GM21515 (cell line): Measurements from ENCODE around the gene BOC.
"Not testable (repeated sequence)": the region's sequence is repeated elsewhere in the genome, so short reads cannot be mapped to it uniquely, and the experiment has no call there.

Experiments
- ATAC-seq: cut with Tn5 transposase; IDR thresholded peaks from one replicate; pipeline ENCODE4 v1.9.1; 2021; ENCODE audit not compliant: unreplicated experiment

BOC gene, protein sequence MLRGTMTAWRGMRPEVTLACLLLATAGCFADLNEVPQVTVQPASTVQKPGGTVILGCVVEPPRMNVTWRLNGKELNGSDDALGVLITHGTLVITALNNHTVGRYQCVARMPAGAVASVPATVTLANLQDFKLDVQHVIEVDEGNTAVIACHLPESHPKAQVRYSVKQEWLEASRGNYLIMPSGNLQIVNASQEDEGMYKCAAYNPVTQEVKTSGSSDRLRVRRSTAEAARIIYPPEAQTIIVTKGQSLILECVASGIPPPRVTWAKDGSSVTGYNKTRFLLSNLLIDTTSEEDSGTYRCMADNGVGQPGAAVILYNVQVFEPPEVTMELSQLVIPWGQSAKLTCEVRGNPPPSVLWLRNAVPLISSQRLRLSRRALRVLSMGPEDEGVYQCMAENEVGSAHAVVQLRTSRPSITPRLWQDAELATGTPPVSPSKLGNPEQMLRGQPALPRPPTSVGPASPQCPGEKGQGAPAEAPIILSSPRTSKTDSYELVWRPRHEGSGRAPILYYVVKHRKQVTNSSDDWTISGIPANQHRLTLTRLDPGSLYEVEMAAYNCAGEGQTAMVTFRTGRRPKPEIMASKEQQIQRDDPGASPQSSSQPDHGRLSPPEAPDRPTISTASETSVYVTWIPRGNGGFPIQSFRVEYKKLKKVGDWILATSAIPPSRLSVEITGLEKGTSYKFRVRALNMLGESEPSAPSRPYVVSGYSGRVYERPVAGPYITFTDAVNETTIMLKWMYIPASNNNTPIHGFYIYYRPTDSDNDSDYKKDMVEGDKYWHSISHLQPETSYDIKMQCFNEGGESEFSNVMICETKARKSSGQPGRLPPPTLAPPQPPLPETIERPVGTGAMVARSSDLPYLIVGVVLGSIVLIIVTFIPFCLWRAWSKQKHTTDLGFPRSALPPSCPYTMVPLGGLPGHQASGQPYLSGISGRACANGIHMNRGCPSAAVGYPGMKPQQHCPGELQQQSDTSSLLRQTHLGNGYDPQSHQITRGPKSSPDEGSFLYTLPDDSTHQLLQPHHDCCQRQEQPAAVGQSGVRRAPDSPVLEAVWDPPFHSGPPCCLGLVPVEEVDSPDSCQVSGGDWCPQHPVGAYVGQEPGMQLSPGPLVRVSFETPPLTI

GRCh38 chr3:113211330-113212149 lies at the start of gene BOC:
Gene BOC, plus strand, starts transcription at chr3:113211557. Its CDS starts 38,246 bp downstream, at chr3:113249803.
- no peak for ATAC-seq

DNA sequence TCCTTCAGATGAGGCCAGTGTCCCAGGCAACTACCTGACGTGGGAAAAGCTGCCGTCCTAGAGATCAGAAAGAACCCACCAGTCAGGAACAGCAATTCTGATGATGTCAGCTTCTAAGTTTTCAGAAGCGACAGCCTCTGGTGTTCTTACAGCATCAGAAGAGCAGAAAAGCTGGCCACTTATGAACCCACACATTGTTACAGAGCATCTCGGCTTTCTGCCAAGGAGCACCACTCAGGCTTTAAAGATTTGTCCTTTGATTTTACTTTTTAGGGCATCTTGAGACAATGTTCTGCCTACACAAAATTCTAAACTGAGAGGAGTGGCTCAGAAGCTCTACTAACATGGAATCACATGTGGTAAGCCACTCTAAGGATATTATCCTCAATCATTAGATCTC lies 49.7 kb upstream of the BOC start:
- no peak for ATAC-seq

DNA sequence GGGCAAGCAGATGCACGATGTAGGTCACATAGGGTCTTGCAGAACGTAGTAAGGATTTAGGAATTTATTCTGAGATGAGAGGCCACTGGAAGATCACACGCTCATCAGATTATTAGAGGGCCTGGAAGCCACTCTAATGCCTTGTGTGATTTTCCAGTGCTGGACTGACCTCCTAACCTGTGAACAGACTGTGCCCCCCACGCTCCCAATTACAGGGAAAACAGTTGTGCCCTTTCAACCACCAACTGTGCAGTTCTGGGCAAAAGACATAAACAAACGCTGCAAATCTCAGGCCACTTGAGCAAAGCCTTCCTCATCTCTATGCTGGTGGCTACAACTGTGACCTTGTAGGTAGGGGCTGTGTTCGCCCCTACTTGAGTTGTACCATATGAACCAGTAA lies 48.2 kb upstream of the BOC start:
- ATAC-seq: no peak

DNA sequence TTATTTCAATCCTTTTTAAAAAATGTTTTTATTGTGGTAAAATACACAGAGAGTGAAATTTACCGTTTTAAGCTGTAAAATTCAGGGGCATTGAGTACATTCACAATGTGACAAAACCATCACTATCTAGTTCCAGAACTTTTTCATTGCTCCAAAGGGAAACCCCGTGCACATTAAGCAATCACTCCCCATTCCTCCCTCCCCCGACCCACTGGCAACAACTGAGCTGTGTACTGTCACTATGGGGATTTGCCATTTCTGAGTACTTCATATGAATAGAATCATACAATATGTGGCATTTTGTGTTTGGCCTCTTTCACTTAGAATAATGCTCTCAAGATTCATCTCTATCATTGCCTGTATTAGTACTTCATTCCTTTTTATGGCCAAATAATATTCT lies 45.5 kb upstream of the BOC start:
- no peak for ATAC-seq

DNA sequence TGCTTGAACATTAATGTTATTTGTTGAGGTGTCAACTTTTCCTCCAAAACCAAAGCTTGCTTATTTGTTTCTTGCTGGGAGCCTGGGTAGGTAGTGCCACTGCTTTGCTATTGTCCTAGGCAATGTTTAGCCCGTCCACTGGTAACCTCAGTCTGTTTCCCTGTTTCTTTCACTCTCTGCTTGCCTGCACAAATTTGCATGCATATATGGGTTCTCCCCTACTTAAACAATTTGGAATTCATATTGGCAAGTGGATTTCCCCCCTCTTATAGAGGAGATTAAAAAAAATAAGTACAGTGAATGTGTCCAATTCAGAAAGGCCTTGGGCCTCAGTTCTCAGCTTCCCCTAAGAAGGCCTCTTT lies 45.0 kb upstream of the BOC start:
- ATAC-seq: no peak

GRCh38 chr3:113166719-113167492 lies 44.5 kb upstream of the BOC start:
- no peak for ATAC-seq

DNA sequence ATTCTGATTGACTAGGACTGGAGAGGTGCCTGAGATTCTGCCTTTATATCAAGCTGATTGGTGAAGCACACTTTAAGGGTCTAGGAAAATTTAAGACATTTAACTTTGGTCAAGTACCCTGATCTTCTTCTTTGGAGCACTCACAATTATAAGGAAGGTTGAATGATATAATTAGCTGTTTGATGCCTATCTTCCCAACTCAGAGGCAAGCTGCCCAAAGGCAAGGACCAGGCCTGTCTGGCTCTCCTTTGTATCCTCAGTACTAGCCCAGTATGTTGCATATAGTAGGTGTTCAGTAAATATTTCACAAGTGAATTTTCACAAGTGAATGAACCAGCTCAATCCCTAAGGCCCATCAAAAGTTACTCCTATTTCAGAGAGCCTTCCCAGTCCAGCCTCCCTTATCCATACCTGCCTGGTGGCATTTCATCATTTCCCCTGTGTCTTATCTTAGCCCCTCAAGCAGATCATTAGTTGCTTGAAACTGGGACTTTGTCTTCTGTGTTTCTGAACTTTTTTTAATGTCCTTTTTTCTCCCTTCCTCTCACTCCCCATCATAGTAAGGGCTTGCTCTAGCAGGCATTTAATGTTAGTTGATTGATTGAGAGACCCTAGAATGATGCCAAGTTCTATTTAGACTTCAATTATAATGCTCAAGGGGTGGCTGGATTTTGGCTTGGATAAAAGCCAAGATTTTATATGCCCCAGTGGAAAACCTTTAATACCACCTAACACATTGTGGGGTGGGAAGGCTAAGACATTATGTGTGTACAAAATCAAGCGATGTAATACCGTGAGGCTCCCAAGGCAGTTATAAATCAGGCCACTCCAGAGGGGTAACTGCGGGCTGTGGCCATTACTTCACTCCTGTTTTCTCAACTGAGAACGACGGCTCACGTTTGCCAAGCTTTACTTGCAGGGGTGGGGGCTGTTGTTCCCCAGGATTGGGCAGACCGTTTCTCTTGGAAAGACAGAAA lies 43.2 kb upstream of the BOC start:
- ATAC-seq: no peak

DNA sequence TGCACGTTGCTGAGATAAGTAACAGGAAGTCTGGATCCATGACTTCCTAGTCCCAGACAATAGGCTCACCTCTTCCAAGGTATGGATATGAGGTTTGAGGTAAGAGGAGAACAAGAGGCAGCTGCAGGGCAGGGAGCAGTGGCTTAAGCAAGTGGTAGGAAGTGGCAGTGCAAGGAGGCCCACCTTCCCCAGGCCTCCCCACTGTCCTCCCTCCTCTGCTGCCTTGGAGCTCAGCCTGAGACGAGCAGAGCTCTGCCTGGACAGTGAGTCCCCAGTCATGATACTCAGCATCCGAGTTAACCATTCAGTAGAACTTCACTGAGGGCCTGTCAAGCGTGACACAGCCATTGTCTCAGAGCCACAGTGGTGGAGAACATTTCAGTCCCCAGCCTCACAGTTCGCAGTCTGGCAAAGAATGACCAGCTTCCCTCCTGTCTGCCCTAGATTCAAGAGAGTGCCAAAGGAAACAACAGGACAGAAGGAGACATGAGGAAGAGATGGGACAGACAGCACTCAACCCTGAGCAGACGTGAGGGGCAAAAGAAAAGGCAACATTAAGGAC lies 41.4 kb upstream of the BOC start:
- no peak for ATAC-seq

DNA sequence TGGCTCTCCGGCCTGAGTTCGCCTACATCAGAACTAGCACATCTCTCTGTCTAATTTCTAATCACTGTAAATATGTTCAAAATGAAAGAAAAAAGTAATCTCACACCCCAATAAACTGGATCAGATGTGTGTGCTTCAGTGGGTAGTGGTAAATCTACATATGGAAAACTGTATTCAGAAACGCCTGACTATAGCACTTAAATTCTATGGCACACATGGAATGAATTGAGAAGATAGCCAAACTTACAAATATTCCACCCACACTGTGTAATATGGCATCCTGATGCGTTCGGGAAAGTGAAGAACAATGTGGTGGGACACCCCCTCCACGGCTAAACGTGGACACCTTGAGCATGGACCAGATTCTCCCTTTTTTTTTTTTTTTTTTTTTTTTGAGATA lies 40.6 kb upstream of the BOC start:
- no peak for ATAC-seq

- not testable (repeated sequence) for ATAC-seq
Measured at GRCh38 chr3:113171675-113172300, 39.6 kb upstream of the BOC start.

GRCh38 chr3:113173102-113173501 lies 38.3 kb upstream of the BOC start:
- no peak for ATAC-seq

GRCh38 chr3:113174304-113174703 lies 37.1 kb upstream of the BOC start:
- ATAC-seq: no peak

- no peak for ATAC-seq
Measured at GRCh38 chr3:113174801-113175485, 36.4 kb upstream of the BOC start.

DNA sequence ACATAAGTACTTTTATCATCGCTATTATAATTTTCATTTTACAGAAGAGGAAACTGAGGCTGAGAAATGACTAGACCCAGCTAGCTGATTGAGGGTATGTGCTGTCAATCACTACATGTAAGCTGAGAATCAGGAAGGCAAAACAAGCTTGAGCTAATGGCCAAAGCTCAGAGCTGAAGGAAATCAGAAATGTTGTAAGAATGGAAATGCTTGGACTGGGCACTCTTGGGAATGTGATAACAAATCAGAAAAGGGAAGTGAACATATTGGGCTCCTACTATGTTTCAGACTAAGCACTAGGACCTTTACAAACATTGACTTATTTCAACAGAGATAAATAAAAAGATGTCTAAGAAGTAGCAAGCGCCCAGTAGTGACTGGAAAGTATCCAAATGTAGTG lies 33.8 kb upstream of the BOC start:
- no peak for ATAC-seq

DNA sequence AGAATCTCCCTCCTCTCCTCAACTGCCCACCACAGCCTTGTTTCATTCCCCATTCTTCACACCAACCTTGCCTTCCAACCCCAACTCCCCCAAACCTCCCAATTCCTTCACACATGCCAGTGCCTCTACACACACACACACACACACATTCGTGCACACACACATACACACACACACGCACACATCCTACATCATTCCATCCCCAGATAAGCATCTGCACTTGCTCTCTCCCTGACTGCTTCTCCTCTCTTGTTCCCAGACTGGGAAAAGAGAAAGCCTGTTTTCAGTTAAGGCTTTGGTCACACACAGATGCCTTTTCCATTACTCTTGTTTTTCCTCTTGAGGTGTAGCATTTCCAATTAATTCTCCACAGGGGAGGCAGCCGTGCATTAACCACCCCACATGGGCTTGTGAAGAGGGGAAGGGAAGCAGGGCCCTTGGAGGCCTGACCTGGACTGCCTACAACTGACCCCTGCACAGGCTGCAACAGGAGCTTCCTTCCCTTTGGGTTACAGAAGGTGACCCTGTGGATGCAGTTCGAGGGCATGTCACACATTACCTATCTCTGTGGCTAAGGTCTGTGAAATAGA lies 32.0 kb upstream of the BOC start:
- ATAC-seq: no peak

GRCh38 chr3:113183748-113184661 lies 27.4 kb upstream of the BOC start:
- no peak for ATAC-seq
